HG02759 (cell line): ENCODE data around the gene SUSD1.
"Not testable (repeated sequence)": the region's sequence is repeated elsewhere in the genome, so short reads cannot be mapped to it uniquely, and the experiment has no call there.

ENCODE experiments used
- ATAC-seq: cut with Tn5 transposase; IDR thresholded peaks from one replicate; pipeline ENCODE4 v1.9.1; 2021; ENCODE audit warnings: mild to moderate bottlenecking, moderate library complexity; ENCODE audit not compliant: unreplicated experiment

SUSD1 gene

GRCh38 chr9:112174965-112175795 lies at the start of gene SUSD1:
Gene SUSD1, minus strand, starts transcription at chr9:112175297. Its CDS starts 62 bp downstream, at chr9:112175235.
- peak; percentile 59 for ATAC-seq

GRCh38 chr9:112224401-112225289 lies 49.5 kb upstream of the SUSD1 start:
- ATAC-seq = peak; percentile 75

- ATAC-seq = peak; percentile 93
These were observed 43.8 kb upstream of the SUSD1 start for GRCh38 chr9:112218908-112219307.

- no peak for ATAC-seq
These were observed 37.8 kb upstream of the SUSD1 start for GRCh38 chr9:112212926-112213325.

- no peak for ATAC-seq
These were observed 32.4 kb upstream of the SUSD1 start for GRCh38 chr9:112207451-112207850.

GRCh38 chr9:112203536-112203935 lies 28.4 kb upstream of the SUSD1 start:
- ATAC-seq = no peak

- no peak for ATAC-seq
These were observed 25.6 kb upstream of the SUSD1 start for GRCh38 chr9:112200711-112201110.

GRCh38 chr9:112198646-112199045 lies 23.5 kb upstream of the SUSD1 start:
- ATAC-seq = no peak

- no peak for ATAC-seq
These were observed 19.9 kb upstream of the SUSD1 start for GRCh38 chr9:112194969-112195431.

- no peak for ATAC-seq
These were observed 18.6 kb upstream of the SUSD1 start for GRCh38 chr9:112193572-112194288.

GRCh38 chr9:112190320-112190719 lies 15.2 kb upstream of the SUSD1 start:
- ATAC-seq = not testable (repeated sequence)

GRCh38 chr9:112188884-112189283 lies 13.8 kb upstream of the SUSD1 start:
- no peak for ATAC-seq

GRCh38 chr9:112187404-112187803 lies 12.3 kb upstream of the SUSD1 start:
- no peak for ATAC-seq

- no peak for ATAC-seq
These were observed 11.6 kb upstream of the SUSD1 start for GRCh38 chr9:112186695-112187094.

- ATAC-seq = no peak
These were observed 9.8 kb upstream of the SUSD1 start for GRCh38 chr9:112184946-112185345.

- ATAC-seq = no peak
These were observed 9.1 kb upstream of the SUSD1 start for GRCh38 chr9:112184221-112184620.

- peak; percentile 35 for ATAC-seq
These were observed 5.3 kb upstream of the SUSD1 start for GRCh38 chr9:112180387-112180881.

- no peak for ATAC-seq
These were observed 4.7 kb upstream of the SUSD1 start for GRCh38 chr9:112179816-112180215.

GRCh38 chr9:112176524-112176923 lies 1.4 kb upstream of the SUSD1 start:
- ATAC-seq = no peak

- ATAC-seq = no peak
These were observed 759 bp upstream of the SUSD1 start for GRCh38 chr9:112175796-112176315.
